Measurements from ENCODE around the gene DUS4L. TPM values are rescaled to one million over a fixed set of nuclear protein-coding genes. Genes with fewer than 3 reads are reported as not detected.

DUS4L gene
- total and polyA plus RNA-seq, 8 donors = 4.0 to 14.5 (median 6.5) TPM; not detected in 2

GRCh38 chr7:107591421-107591820 is 27.6 kb downstream of the DUS4L start:
- 28 to 61% (median 40%) methylated on average over 3 of the region's 3 CpGs for WGBS, 5 donors
- peak in 1 of 2 donors; percentile 14 for DNase-seq
- no peaks in the 10 kb centered on the region for H3K9me3 ChIP-seq
- no peak overlapping the region for H3K4me3 ChIP-seq
- peak overlapping the region in 3 of 5 donors; percentile 8 to 24 (median 21) for H3K27ac ChIP-seq
- TF ChIP-seq EP300 (IDR thresholded peaks at IDR 0.05) (no peak), POLR2A (IDR thresholded peaks at IDR 0.05) (no peak), CTCF (IDR thresholded peaks at IDR 0.05) (no peak), POLR2AphosphoS5 (IDR thresholded peaks at IDR 0.05) (no peak)
- H3K4me1 ChIP-seq = peaks cover 0 to 27% (median 15%) of the 10 kb centered on the region in 4 donors
- H3K36me3 ChIP-seq = peaks cover 4 to 36% (median 25%) of the 10 kb centered on the region in 4 donors
- intact Hi-C loops (cut with DNase I; ENCODE audit: low total_unique reads) = no loop called here
- no peaks in the 10 kb centered on the region for H3K27me3 ChIP-seq

GRCh38 chr7:107592361-107593024 is 28.7 kb downstream of the DUS4L start:
- intact Hi-C loops (cut with DNase I; ENCODE audit: low total_unique reads) = no loop called here

GRCh38 chr7:107593025-107593410 is 29.2 kb downstream of the DUS4L start:
- DNase-seq = no peak
- intact Hi-C loops (cut with DNase I; ENCODE audit: low total_unique reads) = no loop called here
- 77 to 100% (median 87%) methylated on average over 1 of the region's 1 CpG for WGBS, 5 donors
- Histone ChIP-seq H3K4me3 (no peak overlapping the region), H3K27ac (no peak overlapping the region), H3K4me1 (peaks cover 0 to 27% (median 13%) of the 10 kb centered on the region in 4 donors), H3K9me3 (no peaks in the 10 kb centered on the region), H3K27me3 (no peaks in the 10 kb centered on the region), H3K36me3 (peaks cover 4 to 40% (median 33%) of the 10 kb centered on the region in 4 donors)
- TF ChIP-seq EP300 (IDR thresholded peaks at IDR 0.05) (no peak), POLR2AphosphoS5 (IDR thresholded peaks at IDR 0.05) (no peak), CTCF (IDR thresholded peaks at IDR 0.05) (no peak)

More at GRCh38 chr7:107592361-107593024, 28.7 kb downstream of the DUS4L start:
- TF ChIP-seq EP300 (IDR thresholded peaks at IDR 0.05) = no peak
- TF ChIP-seq POLR2A (IDR thresholded peaks at IDR 0.05) = no peak
- no peak for TF ChIP-seq POLR2AphosphoS5 (IDR thresholded peaks at IDR 0.05)
- TF ChIP-seq CTCF (IDR thresholded peaks at IDR 0.05) = no peak
- Histone ChIP-seq H3K4me3 (no peak overlapping the region), H3K27ac (no peak overlapping the region), H3K36me3 (peaks cover 4 to 35% (median 30%) of the 10 kb centered on the region in 4 donors), H3K4me1 (peaks cover 0 to 27% (median 13%) of the 10 kb centered on the region in 4 donors), H3K27me3 (no peaks in the 10 kb centered on the region), H3K9me3 (no peaks in the 10 kb centered on the region)
- DNase-seq = no peak
- WGBS, 5 donors = 87 to 98% (median 97%) methylated on average over 5 of the region's 5 CpGs

- intact Hi-C loops (cut with DNase I; ENCODE audit: low total_unique reads) = no loop called here
- Histone ChIP-seq H3K4me1 (peaks cover 0 to 27% (median 13%) of the 10 kb centered on the region in 4 donors), H3K27ac (peak overlapping the region in 4 of 5 donors; percentile 16 to 68 (median 54)), H3K4me3 (no peak overlapping the region), H3K9me3 (no peaks in the 10 kb centered on the region), H3K27me3 (no peaks in the 10 kb centered on the region), H3K36me3 (peaks cover 4 to 43% (median 35%) of the 10 kb centered on the region in 4 donors)
- TF ChIP-seq EP300 (IDR thresholded peaks at IDR 0.05) = no peak
- TF ChIP-seq CTCF (IDR thresholded peaks at IDR 0.05) = no peak
- TF ChIP-seq POLR2AphosphoS5 (IDR thresholded peaks at IDR 0.05) = peak in 1 of 3 donors; percentile 58
- no peak for TF ChIP-seq POLR2A (IDR thresholded peaks at IDR 0.05)
- peak in 1 of 2 donors; percentile 17 for DNase-seq
- WGBS, 5 donors = 60 to 77% (median 71%) methylated on average over 4 of the region's 4 CpGs
Observed at GRCh38 chr7:107594961-107595737, 31.4 kb downstream of the DUS4L start.
